AG09319 (cell line): ENCODE measurements around the gene TRDMT1.

ENCODE experiments used
- DNase-seq: peaks from one replicate; pipeline ENCODE4 v3.0.0-alpha.2; 2010; ENCODE audit warnings: low read depth; ENCODE audit errors: extremely low read depth
- TF ChIP-seq, protein P1 (sequence below): IDR thresholded peaks from 2 replicates; pipeline ENCODE4 v1.5.1; 2011; ENCODE audit warnings: low read depth, mild to moderate bottlenecking, inconsistent platforms, low read length, moderate library complexity

TRDMT1 gene

GRCh38 chr10:17185873-17186272 is 15.6 kb downstream of the TRDMT1 start:
- TF ChIP-seq, protein P1, sequence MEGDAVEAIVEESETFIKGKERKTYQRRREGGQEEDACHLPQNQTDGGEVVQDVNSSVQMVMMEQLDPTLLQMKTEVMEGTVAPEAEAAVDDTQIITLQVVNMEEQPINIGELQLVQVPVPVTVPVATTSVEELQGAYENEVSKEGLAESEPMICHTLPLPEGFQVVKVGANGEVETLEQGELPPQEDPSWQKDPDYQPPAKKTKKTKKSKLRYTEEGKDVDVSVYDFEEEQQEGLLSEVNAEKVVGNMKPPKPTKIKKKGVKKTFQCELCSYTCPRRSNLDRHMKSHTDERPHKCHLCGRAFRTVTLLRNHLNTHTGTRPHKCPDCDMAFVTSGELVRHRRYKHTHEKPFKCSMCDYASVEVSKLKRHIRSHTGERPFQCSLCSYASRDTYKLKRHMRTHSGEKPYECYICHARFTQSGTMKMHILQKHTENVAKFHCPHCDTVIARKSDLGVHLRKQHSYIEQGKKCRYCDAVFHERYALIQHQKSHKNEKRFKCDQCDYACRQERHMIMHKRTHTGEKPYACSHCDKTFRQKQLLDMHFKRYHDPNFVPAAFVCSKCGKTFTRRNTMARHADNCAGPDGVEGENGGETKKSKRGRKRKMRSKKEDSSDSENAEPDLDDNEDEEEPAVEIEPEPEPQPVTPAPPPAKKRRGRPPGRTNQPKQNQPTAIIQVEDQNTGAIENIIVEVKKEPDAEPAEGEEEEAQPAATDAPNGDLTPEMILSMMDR, result no peak
- no peak for DNase-seq

- TF ChIP-seq, protein P1, result no peak
- DNase-seq, result no peak
Measured at GRCh38 chr10:17183110-17183509, 18.4 kb downstream of the TRDMT1 start.

GRCh38 chr10:17181751-17182150 is 19.7 kb downstream of the TRDMT1 start:
- TF ChIP-seq, protein P1, result no peak
- no peak for DNase-seq

- TF ChIP-seq, protein P1, result no peak
Measured at GRCh38 chr10:17181110-17181509, 20.4 kb downstream of the TRDMT1 start.

DNA sequence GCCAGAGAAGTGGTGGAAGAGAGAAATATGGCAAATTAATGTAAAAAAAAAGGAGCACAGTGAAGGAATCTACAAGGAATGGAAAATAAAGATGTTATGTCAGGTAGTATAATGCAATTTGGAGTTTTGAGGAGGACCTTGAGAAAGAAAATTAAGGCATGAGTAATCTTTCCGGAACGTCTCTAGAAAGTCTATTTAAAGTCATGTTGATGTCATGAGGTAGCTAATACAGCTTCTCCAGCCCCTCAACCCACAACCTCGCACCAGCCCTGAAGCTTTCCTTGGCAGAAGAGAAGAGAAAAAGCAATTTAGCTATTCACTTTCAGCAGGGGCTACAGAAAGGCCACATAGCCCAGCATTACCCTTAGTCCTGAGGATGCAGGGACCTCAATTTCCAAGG is 22.5 kb downstream of the TRDMT1 start:
- TF ChIP-seq, protein P1, result no peak
- DNase-seq, result no peak

More at GRCh38 chr10:17181110-17181509, 20.4 kb downstream of the TRDMT1 start:
- DNase-seq, result no peak

DNA sequence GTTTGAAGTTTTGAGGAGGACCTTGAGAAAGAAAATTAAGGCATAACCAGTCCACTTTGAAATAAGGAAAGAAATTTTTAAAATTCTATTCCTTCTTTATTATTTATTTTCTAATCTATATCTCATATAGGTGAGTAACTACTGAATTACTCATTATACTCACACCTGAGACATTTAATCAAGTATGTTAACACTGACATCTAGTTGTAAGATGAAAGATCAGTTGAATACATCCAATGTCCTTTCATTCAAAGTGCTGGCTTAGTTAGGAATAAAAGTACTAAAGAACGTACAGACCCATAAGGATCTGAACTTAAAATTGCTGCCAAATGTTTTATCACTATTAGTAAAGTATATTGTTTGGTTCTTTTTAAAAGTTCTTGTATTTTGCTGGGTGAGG is 23.5 kb downstream of the TRDMT1 start:
- DNase-seq, result no peak
- TF ChIP-seq, protein P1, result no peak

GRCh38 chr10:17177014-17177413 is 24.5 kb downstream of the TRDMT1 start:
- TF ChIP-seq, protein P1, result no peak

More at GRCh38 chr10:17177014-17177413, 24.5 kb downstream of the TRDMT1 start:
- no peak for DNase-seq
